Erythroblast (primary cell): ENCODE results near the gene MFAP4.

Experiments used
- GATA1 ChIP-seq: IDR thresholded peaks from 2 replicates; pipeline ENCODE4 v1.6.1; 2011; ENCODE audit warnings: low read depth, mild to moderate bottlenecking, control low read depth, low read length, moderate library complexity
- POLR2A ChIP-seq: IDR thresholded peaks from 2 replicates; pipeline ENCODE4 v1.6.1; 2011; ENCODE audit warnings: mild to moderate bottlenecking, low read length

GRCh38 chr17:19382531-19383444, 4.2 kb downstream of the MFAP4 start:
- TF ChIP-seq POLR2A (no peak), GATA1 (no peak)
